Measurements from ENCODE around the gene XPO6. TPM values are rescaled to one million over a fixed set of nuclear protein-coding genes. Genes with fewer than 3 reads are reported as not detected.

The XPO6 gene
- total RNA-seq, 1 experiment from 2014 or later: 162 TPM

- Histone ChIP-seq H3K27ac (ENCODE audit: low read depth, low read length) (no peak overlapping the region), H3K4me3 (replicated peaks in 1 of 2; ENCODE audit: low read depth in 1 of 2, low read length in 2 of 2) (no peak overlapping the region), H3K27me3 (ENCODE audit: insufficient read depth, low read length) (no peaks in the 10 kb centered on the region), H3K79me2 (ENCODE audit: insufficient read depth, low read length) (peaks cover 100% of the 10 kb centered on the region), H3K9me3 (ENCODE audit: control insufficient read depth in 1 of 2, insufficient read depth in 1 of 2, low read depth in 1 of 2, low read length in 2 of 2) (0 out of 4 replicates have a peak, but pooled peaks cover 0 to 3% of the 10 kb centered on the region in 2 experiments), H3K36me3 (ENCODE audit: control insufficient read depth in 1 of 2, insufficient read depth in 2 of 2, low read length in 2 of 2) (peaks cover 0 to 18% of the 10 kb centered on the region in 2 experiments; a peak in 1 of 4 replicates), H3K4me1 (ENCODE audit: control insufficient read depth in 1 of 2, insufficient read depth in 2 of 2, low read length in 2 of 2) (peaks cover 25 to 66% of the 10 kb centered on the region in 2 experiments), H2AFZ (ENCODE audit: low read depth, low read length, poor library complexity, severe bottlenecking) (no peak overlapping the region), H4K20me1 (ENCODE audit: insufficient read depth) (peaks cover 60% of the 10 kb centered on the region; the same call in 1 of the 2 replicates), H3K9ac (ENCODE audit: low read length) (no peak overlapping the region), H3K4me2 (ENCODE audit: low read length) (no peak overlapping the region), H3K9me2 (ENCODE audit: insufficient read depth) (no peaks in the 10 kb centered on the region)
- ChIA-PET CTCF (no interaction called here), POLR2A (no interaction called here), RAD21 (ENCODE audit: low non-redundant PET in 1 of 2, low total read pairs in 2 of 2, uncharacterized antibody in 2 of 2, unreplicated experiment in 2 of 2) (no interaction called here)
- BruUV-seq (replicated peaks): no TSS peak
- TF ChIP-seq SRF (IDR thresholded peaks at IDR 0.05; ENCODE audit: low read depth) (no peak), ZFX (IDR thresholded peaks at IDR 0.05) (no peak), EZH2phosphoT487 (IDR thresholded peaks at IDR 0.05; ENCODE audit: borderline replicate concordance) (no peak), JUND (IDR thresholded peaks at IDR 0.05) (no peak), REST (IDR thresholded peaks at IDR 0.05; ENCODE audit: low read depth) (no peak), ELF1 (IDR thresholded peaks at IDR 0.05; ENCODE audit: borderline replicate concordance, low read depth) (no peak), SP1 (IDR thresholded peaks at IDR 0.05; ENCODE audit: low read depth) (no peak)
- intact Hi-C loops (cut with micrococcal nuclease): no loop called here
- no peak for ATAC-seq
- DNase-seq (ENCODE audit: low read depth, low spot score): no peak
Observed at GRCh38 chr16:28186752-28187151, 25.0 kb downstream of the XPO6 start.

GRCh38 chr16:28185696-28186095 lies 26.1 kb downstream of the XPO6 start:
- CTCF ChIA-PET: no interaction called here
- RAD21 ChIA-PET (ENCODE audit: low non-redundant PET in 1 of 2, low total read pairs in 2 of 2, uncharacterized antibody in 2 of 2, unreplicated experiment in 2 of 2): no interaction called here
- Histone ChIP-seq H4K20me1 (ENCODE audit: insufficient read depth) (peaks cover 60% of the 10 kb centered on the region; the same call in 1 of the 2 replicates), H3K9me3 (ENCODE audit: control insufficient read depth in 1 of 2, insufficient read depth in 1 of 2, low read depth in 1 of 2, low read length in 2 of 2) (0 out of 4 replicates have a peak, but pooled peaks cover 0 to 3% of the 10 kb centered on the region in 2 experiments), H3K4me3 (replicated peaks in 1 of 2; ENCODE audit: low read depth in 1 of 2, low read length in 2 of 2) (no peak overlapping the region), H3K4me2 (ENCODE audit: low read length) (no peak overlapping the region), H3K4me1 (ENCODE audit: control insufficient read depth in 1 of 2, insufficient read depth in 2 of 2, low read length in 2 of 2) (peaks cover 35 to 72% of the 10 kb centered on the region in 2 experiments), H3K79me2 (ENCODE audit: insufficient read depth, low read length) (peaks cover 100% of the 10 kb centered on the region), H3K36me3 (ENCODE audit: control insufficient read depth in 1 of 2, insufficient read depth in 2 of 2, low read length in 2 of 2) (peaks cover 0 to 22% of the 10 kb centered on the region in 2 experiments; a peak in 1 of 4 replicates), H3K27ac (ENCODE audit: low read depth, low read length) (no peak overlapping the region), H2AFZ (ENCODE audit: low read depth, low read length, poor library complexity, severe bottlenecking) (no peak overlapping the region), H3K9ac (ENCODE audit: low read length) (no peak overlapping the region), H3K27me3 (ENCODE audit: insufficient read depth, low read length) (no peaks in the 10 kb centered on the region), H3K9me2 (ENCODE audit: insufficient read depth) (no peaks in the 10 kb centered on the region)
- intact Hi-C loops (cut with micrococcal nuclease): no loop called here
- BruUV-seq (replicated peaks): no TSS peak
- ATAC-seq (no peak), DNase-seq (ENCODE audit: low read depth, low spot score) (no peak)
- POLR2A ChIA-PET: interaction anchor here (0.6 kb wide), 1 partner anchor 12 kb away, joined by 3 read pairs; no protein-coding TSS in a partner anchor
- TF ChIP-seq POLR2AphosphoS5 (IDR thresholded peaks at IDR 0.05; ENCODE audit: low read depth, low read length) (no peak), CBX3 (IDR thresholded peaks at IDR 0.05; ENCODE audit: low read depth) (no peak), ATF3 (IDR thresholded peaks at IDR 0.05) (no peak), EGR1 (IDR thresholded peaks at IDR 0.05; ENCODE audit: low read depth) (no peak), ZFX (IDR thresholded peaks at IDR 0.05) (no peak), YY1 (IDR thresholded peaks at IDR 0.05; ENCODE audit: extremely low read depth, insufficient replicate concordance, low read depth, low read length) (no peak), POLR2A (IDR thresholded peaks at IDR 0.05; ENCODE audit: borderline replicate concordance, extremely low read depth, insufficient read depth, insufficient read length) (no peak), ZBTB33 (IDR thresholded peaks at IDR 0.05; ENCODE audit: extremely low read depth, insufficient replicate concordance, low read length) (no peak)

Data from HCT116 (cell line).